ENCODE results near the gene TBC1D26.
"Not testable (repeated sequence)": the region's sequence is repeated elsewhere in the genome, so short reads cannot be mapped to it uniquely, and the experiment has no call there.

DNA sequence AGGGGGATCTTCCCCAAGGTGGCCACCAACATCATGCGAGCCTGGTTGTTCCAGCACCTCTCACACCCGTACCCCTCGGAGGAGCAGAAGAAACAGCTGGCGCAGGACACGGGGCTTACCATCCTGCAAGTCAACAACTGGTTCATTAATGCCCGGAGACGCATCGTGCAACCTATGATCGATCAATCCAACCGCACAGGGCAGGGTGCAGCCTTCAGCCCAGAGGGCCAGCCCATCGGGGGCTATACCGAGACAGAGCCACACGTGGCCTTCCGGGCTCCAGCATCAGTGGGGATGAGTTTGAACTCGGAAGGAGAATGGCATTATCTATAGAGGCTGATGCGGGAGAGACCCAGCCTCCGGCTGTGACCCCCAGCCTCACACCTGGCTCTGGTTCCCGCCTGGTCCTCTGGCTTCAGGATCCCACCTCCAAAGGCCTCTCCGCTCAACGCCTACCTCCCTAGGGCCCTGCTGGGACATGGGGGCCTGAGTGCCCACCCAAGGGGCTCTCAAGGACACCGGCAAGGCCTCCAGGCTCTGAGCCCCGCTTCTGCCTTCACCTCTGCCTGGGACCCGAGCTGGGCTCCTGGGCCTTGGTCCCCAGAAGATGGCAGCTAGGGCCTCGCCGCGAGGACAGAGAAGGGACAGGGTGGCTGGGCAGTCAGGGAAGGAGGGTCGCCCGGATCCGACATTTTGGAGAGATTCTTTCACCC lies 55.4 kb downstream of the TBC1D26 start:
- TF ChIP-seq POLR2AphosphoS5, POLR2A (IDR thresholded peaks at IDR 0.05): not testable (repeated sequence)
